Esophagus muscularis mucosa (tissue), 4 donors: ENCODE data around the gene POU4F2.

Source experiments
- CTCF ChIP-seq, 3 experiments: fragments of 200-600 bp in 2 of 3; fragments of 450-650 bp in 1 of 3; sonication (generic) in 2 of 3; IDR thresholded peaks; one replicate each; pipeline ENCODE4 v1.5.1; 2017 to 2019; ENCODE audit warnings: antibody characterized with exemption in 3 of 3, mild to moderate bottlenecking in 2 of 3, moderate library complexity in 1 of 3
- EP300 ChIP-seq: sonication (generic); formaldehyde crosslinking; IDR thresholded peaks from one replicate; pipeline ENCODE4 v1.6.1; 2017; ENCODE audit warnings: antibody characterized with exemption
- POLR2A ChIP-seq: fragments of 450-650 bp; IDR thresholded peaks from one replicate; pipeline ENCODE4 v1.6.1; 2017; ENCODE audit warnings: antibody characterized with exemption, moderate library complexity, mild to moderate bottlenecking, low read depth
- POLR2AphosphoS5 ChIP-seq, 2 donors: sonication (generic); formaldehyde crosslinking; IDR thresholded peaks; one replicate each; pipeline ENCODE4 v1.6.1; 2017; ENCODE audit warnings: antibody characterized with exemption in 2 of 2

GRCh38 chr4:146654687-146655520, 16.2 kb downstream of the POU4F2 start:
- TF ChIP-seq EP300 (no peak), POLR2A (no peak), CTCF (IDR thresholded peaks at IDR 0.05) (no peak), POLR2AphosphoS5 (IDR thresholded peaks at IDR 0.05) (no peak)
